ENCODE measurements around the gene ZNF609.

The ZNF609 gene

GRCh38 chr15:64653757-64654156 lies 193.4 kb downstream of the ZNF609 start:
- no peak overlapping the region for H3K4me3 ChIP-seq (replicated peaks; ENCODE audit: low read depth, low read length)
- TF ChIP-seq CTCF (IDR thresholded peaks at IDR 0.05; ENCODE audit: low read depth, low read length, missing control alignments) = no peak
- no peak for DNase-seq (ENCODE audit: extremely low read depth, low read depth)

- no peak for TF ChIP-seq CTCF (IDR thresholded peaks at IDR 0.05; ENCODE audit: low read depth, low read length, missing control alignments)
These were observed 196.1 kb downstream of the ZNF609 start for GRCh38 chr15:64656508-64656907.

DNA sequence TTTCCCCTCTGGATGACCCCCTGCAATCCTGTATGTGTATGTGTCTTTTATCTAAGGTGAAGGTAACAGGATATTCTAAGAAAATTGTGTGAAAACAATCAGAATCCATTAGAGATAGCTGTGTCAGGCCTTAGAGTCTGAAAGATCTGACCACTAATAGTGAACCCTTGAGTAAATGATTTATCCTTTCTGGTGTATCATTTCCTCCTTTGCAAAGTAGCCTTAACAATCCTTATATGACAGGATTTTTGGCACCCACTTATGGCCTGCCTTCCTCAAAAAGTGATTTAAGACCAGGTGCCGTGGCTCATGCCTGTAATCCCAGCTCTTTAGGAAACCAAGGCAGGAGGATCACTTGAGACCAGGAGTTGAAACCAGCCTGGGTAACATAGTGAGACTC lies 204.8 kb downstream of the ZNF609 start:
- DNase-seq (ENCODE audit: extremely low read depth, low read depth) = no peak
- H3K4me3 ChIP-seq (replicated peaks; ENCODE audit: low read depth, low read length) = no peak overlapping the region
- no peak for TF ChIP-seq CTCF (IDR thresholded peaks at IDR 0.05; ENCODE audit: low read depth, low read length, missing control alignments)

More at GRCh38 chr15:64656508-64656907, 196.1 kb downstream of the ZNF609 start:
- no peak for DNase-seq (ENCODE audit: extremely low read depth, low read depth)
- H3K4me3 ChIP-seq (replicated peaks; ENCODE audit: low read depth, low read length) = no peak overlapping the region

GRCh38 chr15:64667736-64668161 lies 207.4 kb downstream of the ZNF609 start:
- no peak for DNase-seq (ENCODE audit: extremely low read depth, low read depth)
- no peak for TF ChIP-seq CTCF (IDR thresholded peaks at IDR 0.05; ENCODE audit: low read depth, low read length, missing control alignments)
- no peak overlapping the region for H3K4me3 ChIP-seq (replicated peaks; ENCODE audit: low read depth, low read length)

- DNase-seq (ENCODE audit: extremely low read depth, low read depth) = no peak
These were observed 213.5 kb downstream of the ZNF609 start for GRCh38 chr15:64673866-64674265.

DNA sequence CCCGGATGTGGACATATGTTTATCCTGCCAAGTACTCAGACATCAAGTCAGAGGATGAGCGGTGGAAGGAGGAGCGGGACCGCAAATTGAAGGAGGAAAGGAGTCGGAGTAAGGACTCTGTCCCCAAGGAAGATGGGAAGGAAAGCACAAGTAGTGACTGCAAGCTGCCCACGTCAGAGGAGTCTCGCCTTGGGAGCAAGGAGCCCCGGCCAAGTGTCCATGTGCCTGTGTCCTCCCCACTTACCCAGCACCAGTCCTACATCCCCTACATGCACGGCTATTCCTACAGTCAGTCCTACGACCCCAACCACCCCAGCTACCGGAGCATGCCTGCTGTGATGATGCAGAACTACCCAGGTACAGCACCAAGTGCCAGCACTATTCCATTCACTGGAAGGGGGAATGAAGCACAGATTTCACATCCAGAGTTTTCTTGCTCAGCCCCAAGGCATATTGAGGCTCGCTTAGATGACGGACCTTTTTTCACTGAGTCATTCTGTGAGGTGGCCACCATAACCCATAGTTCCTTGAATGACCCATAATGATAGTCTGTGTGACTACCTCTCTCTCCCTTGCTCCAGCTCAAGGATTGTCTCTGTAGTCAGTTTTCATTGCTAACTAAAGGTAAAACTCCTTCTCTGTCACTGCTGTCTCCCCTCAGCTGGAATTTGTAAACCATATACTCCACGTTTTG lies 217.9 kb downstream of the ZNF609 start:
- no peak overlapping the region for H3K4me3 ChIP-seq (replicated peaks; ENCODE audit: low read depth, low read length)
- TF ChIP-seq CTCF (IDR thresholded peaks at IDR 0.05; ENCODE audit: low read depth, low read length, missing control alignments) = no peak
- DNase-seq (ENCODE audit: extremely low read depth, low read depth) = no peak

More at GRCh38 chr15:64673866-64674265, 213.5 kb downstream of the ZNF609 start:
- H3K4me3 ChIP-seq (replicated peaks; ENCODE audit: low read depth, low read length) = no peak overlapping the region
- no peak for TF ChIP-seq CTCF (IDR thresholded peaks at IDR 0.05; ENCODE audit: low read depth, low read length, missing control alignments)

DNA sequence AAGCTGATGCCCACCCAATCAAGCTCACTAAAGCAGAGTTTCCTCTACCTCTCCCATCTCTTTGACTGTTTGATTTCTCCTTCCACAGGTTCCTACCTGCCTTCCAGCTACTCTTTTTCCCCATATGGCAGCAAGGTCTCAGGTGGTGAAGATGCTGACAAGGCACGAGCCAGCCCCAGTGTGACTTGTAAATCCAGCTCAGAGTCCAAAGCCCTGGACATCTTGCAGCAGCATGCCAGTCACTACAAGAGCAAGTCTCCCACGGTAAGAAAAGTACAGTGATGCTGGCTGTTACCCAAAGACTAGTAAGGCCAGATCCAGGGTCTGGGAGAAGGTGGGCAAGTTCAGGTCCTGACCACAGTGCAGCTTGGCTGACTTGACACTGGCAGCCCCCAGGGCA lies 219.7 kb downstream of the ZNF609 start:
- no peak for DNase-seq (ENCODE audit: extremely low read depth, low read depth)
- no peak for TF ChIP-seq CTCF (IDR thresholded peaks at IDR 0.05; ENCODE audit: low read depth, low read length, missing control alignments)
- no peak overlapping the region for H3K4me3 ChIP-seq (replicated peaks; ENCODE audit: low read depth, low read length)

Data from HFF-Myc (cell line).